Tibial artery (tissue), 4 donors: ENCODE data around the gene TTC21B.

ENCODE experiments used
- DNase-seq, 2 donors: peaks; one replicate each; pipeline ENCODE4 v3.0.0-alpha.2; 2019
- H3K27ac ChIP-seq, 2 donors: fragments of 200-600 bp; sonication (generic) in 1 of 2; 1 replicate in 1 of 2; 2 replicates in 1 of 2; pipeline ENCODE4 v1.5.1; 2018 to 2019; ENCODE audit warnings: mild to moderate bottlenecking in 1 of 2
- H3K27me3 ChIP-seq, 2 donors: fragments of 200-600 bp; sonication (generic) in 1 of 2; one replicate each; pipeline versions ENCODE4 v1.5.1 to v1.6.0; 2016 to 2019
- H3K36me3 ChIP-seq, 3 donors: fragments of 200-600 bp; sonication (generic) in 2 of 3; one replicate each; pipeline ENCODE4 v1.5.1; 2016 to 2019; ENCODE audit warnings: mild to moderate bottlenecking in 2 of 3
- H3K4me1 ChIP-seq, 4 donors: fragments of 200-600 bp; sonication (generic) in 2 of 4; 1 replicate in 3 of 4; 2 replicates in 1 of 4; pipeline ENCODE4 v1.5.1; 2016 to 2019
- H3K4me3 ChIP-seq, 2 donors: fragments of 200-600 bp; sonication (generic) in 1 of 2; 1 replicate in 1 of 2; 2 replicates in 1 of 2; pipeline ENCODE4 v1.5.1; 2018 to 2019; ENCODE audit warnings: mild to moderate bottlenecking in 2 of 2
- H3K9me3 ChIP-seq, 3 donors: fragments of 200-600 bp; sonication (generic) in 1 of 3; one replicate each; pipeline ENCODE4 v1.5.1; 2016 to 2019
- CTCF ChIP-seq, 2 experiments: fragments of 200-600 bp in 1 of 2; fragments of 450-650 bp in 1 of 2; IDR thresholded peaks; one replicate each; pipeline ENCODE4 v1.5.1; 2017 to 2019; ENCODE audit warnings: antibody characterized with exemption in 2 of 2, mild to moderate bottlenecking in 1 of 2, moderate library complexity in 1 of 2
- intact Hi-C: fragments of 100-400 bp; cut with DNase I; formaldehyde crosslinking; loops from one replicate; pipeline ENCODE4 v1.15.0; 2023; ENCODE audit warnings: low total_unique reads

The TTC21B gene

GRCh38 chr2:165970663-165971062, 17.1 kb upstream of the TTC21B start:
- no peaks in the 10 kb centered on the region for H3K27me3 ChIP-seq
- H3K9me3 ChIP-seq, result peaks cover 0 to 4% (median 0%) of the 10 kb centered on the region in 3 donors
- no peak overlapping the region for H3K27ac ChIP-seq
- intact Hi-C loops, result no loop called here
- DNase-seq, result no peak
- no peak overlapping the region for H3K4me3 ChIP-seq
- TF ChIP-seq CTCF (IDR thresholded peaks at IDR 0.05), result no peak
- H3K4me1 ChIP-seq, result no peaks in the 10 kb centered on the region
- no peaks in the 10 kb centered on the region for H3K36me3 ChIP-seq

GRCh38 chr2:165969227-165969626, 15.7 kb upstream of the TTC21B start:
- TF ChIP-seq CTCF (IDR thresholded peaks at IDR 0.05), result no peak
- no peaks in the 10 kb centered on the region for H3K27me3 ChIP-seq
- DNase-seq, result no peak
- no peaks in the 10 kb centered on the region for H3K4me1 ChIP-seq
- H3K9me3 ChIP-seq, result peaks cover 0 to 4% (median 0%) of the 10 kb centered on the region in 3 donors
- intact Hi-C loops, result no loop called here
- no peak overlapping the region for H3K27ac ChIP-seq
- no peak overlapping the region for H3K4me3 ChIP-seq
- no peaks in the 10 kb centered on the region for H3K36me3 ChIP-seq

- DNase-seq, result no peak
- peaks cover 0 to 4% (median 0%) of the 10 kb centered on the region in 3 donors for H3K9me3 ChIP-seq
- H3K36me3 ChIP-seq, result no peaks in the 10 kb centered on the region
- no peak overlapping the region for H3K27ac ChIP-seq
- TF ChIP-seq CTCF (IDR thresholded peaks at IDR 0.05), result no peak
- no peaks in the 10 kb centered on the region for H3K4me1 ChIP-seq
- H3K27me3 ChIP-seq, result no peaks in the 10 kb centered on the region
- intact Hi-C loops, result no loop called here
- no peak overlapping the region for H3K4me3 ChIP-seq
Measured at GRCh38 chr2:165967746-165968145, 14.2 kb upstream of the TTC21B start.

- DNase-seq, result no peak
- Histone ChIP-seq H3K4me3 (no peak overlapping the region), H3K27me3 (no peaks in the 10 kb centered on the region), H3K27ac (no peak overlapping the region), H3K36me3 (no peaks in the 10 kb centered on the region), H3K4me1 (no peaks in the 10 kb centered on the region), H3K9me3 (no peaks in the 10 kb centered on the region)
- intact Hi-C loops, result no loop called here
- no peak for TF ChIP-seq CTCF (IDR thresholded peaks at IDR 0.05)
Measured at GRCh38 chr2:165961818-165962217, 8.2 kb upstream of the TTC21B start.

GRCh38 chr2:165959371-165959770, 5.8 kb upstream of the TTC21B start:
- no peak overlapping the region for H3K27ac ChIP-seq
- H3K4me3 ChIP-seq, result no peak overlapping the region
- TF ChIP-seq CTCF (IDR thresholded peaks at IDR 0.05), result no peak
- no peaks in the 10 kb centered on the region for H3K27me3 ChIP-seq
- intact Hi-C loops, result no loop called here
- H3K4me1 ChIP-seq, result peaks cover 0 to 11% (median 2%) of the 10 kb centered on the region in 4 donors
- H3K36me3 ChIP-seq, result no peaks in the 10 kb centered on the region
- no peaks in the 10 kb centered on the region for H3K9me3 ChIP-seq
- no peak for DNase-seq

- no peak for DNase-seq
- no peaks in the 10 kb centered on the region for H3K27me3 ChIP-seq
- H3K27ac ChIP-seq, result no peak overlapping the region
- no peak for TF ChIP-seq CTCF (IDR thresholded peaks at IDR 0.05)
- H3K36me3 ChIP-seq, result no peaks in the 10 kb centered on the region
- intact Hi-C loops, result no loop called here
- H3K4me3 ChIP-seq, result no peak overlapping the region
- H3K9me3 ChIP-seq, result no peaks in the 10 kb centered on the region
- H3K4me1 ChIP-seq, result peaks cover 0 to 13% (median 2%) of the 10 kb centered on the region in 4 donors
Measured at GRCh38 chr2:165958313-165958960, 4.9 kb upstream of the TTC21B start.
